CD4-positive, CD25-positive, alpha-beta regulatory T cell (primary cell): ENCODE results near the gene TNS1. TPM values are rescaled to one million over a fixed set of nuclear protein-coding genes. Genes with fewer than 3 reads are reported as not detected.

Source experiments
- ATAC-seq, 2 donors: fragments of 150-1000 bp; cut with Tn5 transposase; one replicate each; pipeline ENCODE4 v1.10.0; 2021; ENCODE audit warnings: low read depth in 2 of 2, moderate number of reproducible peaks in 2 of 2, moderate library complexity in 1 of 2
- DNase-seq, 3 donors: peaks; one replicate each; pipeline versions ENCODE4 v3.0.0 to v3.0.0-alpha.2; 2012 to 2022; ENCODE audit warnings: mixed read lengths in 1 of 3
- H3K27ac ChIP-seq: one replicate; pipeline ENCODE4 v1.7.0; 2013; ENCODE audit warnings: mild to moderate bottlenecking, low read length; ENCODE audit not compliant: insufficient read depth, poor library complexity, severe bottlenecking
- H3K27me3 ChIP-seq: one replicate; pipeline ENCODE4 v1.7.0; 2013; ENCODE audit warnings: low read length; ENCODE audit not compliant: control insufficient read depth, insufficient read depth
- H3K36me3 ChIP-seq: one replicate; pipeline ENCODE4 v1.7.0; 2013; ENCODE audit warnings: mild to moderate bottlenecking, low read length, moderate library complexity; ENCODE audit not compliant: control insufficient read depth, insufficient read depth
- H3K4me1 ChIP-seq: 2 replicates; pipeline ENCODE4 v1.7.0; 2013; ENCODE audit warnings: mild to moderate bottlenecking, low read length; ENCODE audit not compliant: insufficient read depth, control insufficient read depth, poor library complexity, severe bottlenecking
- H3K4me3 ChIP-seq: one replicate; pipeline ENCODE4 v1.7.0; 2013; ENCODE audit warnings: low read depth, mild to moderate bottlenecking, low read length, moderate library complexity
- H3K9me3 ChIP-seq, 2 experiments: 1 replicate in 1 of 2; 2 replicates in 1 of 2; pipeline ENCODE4 v1.7.0; 2013; ENCODE audit warnings: low read length in 2 of 2, mild to moderate bottlenecking in 1 of 2, moderate library complexity in 1 of 2; ENCODE audit not compliant: control insufficient read depth in 2 of 2
- H3K27ac Mint-ChIP-seq, 3 donors: one replicate each; pipeline ENCODE4 v1.8.0; 2020 to 2022; ENCODE audit warnings: mild to moderate bottlenecking in 3 of 3, mixed read lengths in 3 of 3, moderate library complexity in 2 of 3
- H3K27me3 Mint-ChIP-seq: one replicate; pipeline ENCODE4 v1.8.0; 2022; ENCODE audit warnings: mild to moderate bottlenecking, mixed read lengths
- H3K36me3 Mint-ChIP-seq: one replicate; pipeline ENCODE4 v1.8.0; 2020; ENCODE audit warnings: mixed read lengths
- H3K4me1 Mint-ChIP-seq, 4 donors: one replicate each; pipeline ENCODE4 v1.8.0; 2020 to 2022; ENCODE audit warnings: mixed read lengths in 4 of 4, mild to moderate bottlenecking in 1 of 4
- H3K4me3 Mint-ChIP-seq, 4 donors: one replicate each; pipeline ENCODE4 v1.8.0; 2020 to 2022; ENCODE audit warnings: mild to moderate bottlenecking in 4 of 4, mixed read lengths in 4 of 4, moderate library complexity in 3 of 4
- H3K9me3 Mint-ChIP-seq, 7 donors: one replicate each; pipeline ENCODE4 v1.8.0; 2020 to 2022; ENCODE audit warnings: mixed read lengths in 7 of 7, mild to moderate bottlenecking in 3 of 7, moderate library complexity in 2 of 7
- polyA plus RNA-seq, 4 donors: library from polyadenylated mRNA; unstranded; fragments of 300-500 nt; fragmentation: Illumina TruSeq; gene quantifications; one replicate each; pipeline ENCODE4 v1.2.3, GENCODE V29; 2021
- total RNA-seq: library from RNA; stranded (reverse); gene quantifications from one replicate; pipeline ENCODE4 v1.2.3, GENCODE V29; 2022

Gene TNS1
- total and polyA plus RNA-seq, 5 donors from 2014 or later: 0.49 TPM; not detected in 4

DNA sequence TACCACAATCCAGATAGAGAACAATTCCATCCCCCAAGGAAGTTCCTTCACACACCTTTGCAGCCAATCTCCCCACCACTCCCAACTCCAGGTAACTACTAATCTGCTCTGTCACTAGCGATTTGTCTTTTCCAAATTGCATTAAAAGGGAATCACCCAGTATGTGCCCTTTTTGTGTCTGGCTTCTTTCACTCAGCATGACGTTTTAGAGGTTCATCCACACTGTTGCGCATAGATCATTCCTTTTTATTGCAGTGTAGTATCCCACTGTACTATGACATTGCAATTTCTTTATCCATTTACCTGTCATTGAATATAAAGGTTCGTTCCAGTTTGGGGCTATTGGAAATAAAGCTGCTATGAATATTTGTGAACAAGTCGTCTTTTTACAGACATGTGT is 31.6 kb downstream of the TNS1 start:
- Histone ChIP-seq H3K27ac (no peak overlapping the region), H3K27me3 (peaks cover 4% of the 10 kb centered on the region), H3K36me3 (no peaks in the 10 kb centered on the region), H3K4me3 (no peak overlapping the region), H3K9me3 (no peaks in the 10 kb centered on the region), H3K4me1 (no peaks in the 10 kb centered on the region)
- no peaks in the 10 kb centered on the region for H3K4me1 Mint-ChIP-seq
- no peak for ATAC-seq
- no peaks in the 10 kb centered on the region for H3K36me3 Mint-ChIP-seq
- no peak overlapping the region for H3K27ac Mint-ChIP-seq
- H3K9me3 Mint-ChIP-seq: peaks cover 0 to 3% (median 0%) of the 10 kb centered on the region in 7 donors
- H3K27me3 Mint-ChIP-seq: peaks cover 16% of the 10 kb centered on the region
- H3K4me3 Mint-ChIP-seq: no peak overlapping the region
- DNase-seq: no peak

DNA sequence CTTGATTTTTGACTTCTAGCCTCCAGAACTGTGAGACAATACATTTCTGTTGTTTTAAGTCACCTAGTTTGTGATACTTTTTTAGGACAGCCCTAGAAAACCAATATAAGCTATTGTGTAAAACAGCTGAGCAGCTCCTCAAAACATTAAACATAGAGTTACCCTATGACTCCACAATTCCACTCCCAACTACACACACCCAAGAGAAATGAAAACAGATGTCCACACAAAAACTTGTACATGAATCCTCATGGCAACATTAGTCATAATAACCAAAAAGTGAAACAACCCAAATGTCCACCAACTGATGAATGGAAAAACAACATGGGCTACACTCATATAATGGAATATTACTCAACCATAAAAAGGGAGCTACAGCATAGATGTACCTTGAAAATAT is 32.6 kb downstream of the TNS1 start:
- Mint-ChIP-seq H3K4me3 (no peak overlapping the region), H3K9me3 (peaks cover 0 to 3% (median 0%) of the 10 kb centered on the region in 7 donors), H3K36me3 (no peaks in the 10 kb centered on the region), H3K4me1 (peaks cover 0 to 2% (median 0%) of the 10 kb centered on the region in 4 donors), H3K27me3 (peaks cover 16% of the 10 kb centered on the region), H3K27ac (no peak overlapping the region)
- no peak for DNase-seq
- Histone ChIP-seq H3K36me3 (no peaks in the 10 kb centered on the region), H3K4me1 (no peaks in the 10 kb centered on the region), H3K4me3 (no peak overlapping the region), H3K27ac (no peak overlapping the region), H3K27me3 (peaks cover 4% of the 10 kb centered on the region), H3K9me3 (no peaks in the 10 kb centered on the region)
- ATAC-seq: no peak

DNA sequence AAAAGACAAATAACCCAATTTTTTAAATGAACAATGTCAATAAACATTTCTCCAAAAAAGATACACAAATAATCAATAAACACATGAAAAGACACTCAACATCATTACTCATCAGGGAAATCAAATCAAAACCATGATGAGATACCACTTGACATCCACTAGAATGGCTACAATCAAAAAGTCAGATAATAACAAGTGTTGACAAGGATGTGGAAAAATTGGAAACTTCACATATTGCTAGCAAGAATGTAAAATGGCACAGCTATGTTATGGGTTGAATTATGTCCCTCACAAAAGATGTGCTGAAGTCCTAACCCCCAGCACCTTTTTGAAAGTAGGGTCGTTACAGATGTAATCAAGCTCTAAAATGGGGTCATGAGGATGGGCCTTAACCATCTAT is 33.2 kb downstream of the TNS1 start:
- H3K4me1 Mint-ChIP-seq: peaks cover 0 to 2% (median 0%) of the 10 kb centered on the region in 4 donors
- DNase-seq: no peak
- H3K36me3 Mint-ChIP-seq: no peaks in the 10 kb centered on the region
- Histone ChIP-seq H3K27me3 (peaks cover 4% of the 10 kb centered on the region), H3K36me3 (no peaks in the 10 kb centered on the region), H3K9me3 (no peaks in the 10 kb centered on the region), H3K4me3 (no peak overlapping the region), H3K27ac (no peak overlapping the region), H3K4me1 (no peaks in the 10 kb centered on the region)
- no peak overlapping the region for H3K27ac Mint-ChIP-seq
- H3K9me3 Mint-ChIP-seq: peaks cover 0 to 3% (median 0%) of the 10 kb centered on the region in 7 donors
- ATAC-seq: no peak
- no peak overlapping the region for H3K4me3 Mint-ChIP-seq
- H3K27me3 Mint-ChIP-seq: peaks cover 16% of the 10 kb centered on the region

DNA sequence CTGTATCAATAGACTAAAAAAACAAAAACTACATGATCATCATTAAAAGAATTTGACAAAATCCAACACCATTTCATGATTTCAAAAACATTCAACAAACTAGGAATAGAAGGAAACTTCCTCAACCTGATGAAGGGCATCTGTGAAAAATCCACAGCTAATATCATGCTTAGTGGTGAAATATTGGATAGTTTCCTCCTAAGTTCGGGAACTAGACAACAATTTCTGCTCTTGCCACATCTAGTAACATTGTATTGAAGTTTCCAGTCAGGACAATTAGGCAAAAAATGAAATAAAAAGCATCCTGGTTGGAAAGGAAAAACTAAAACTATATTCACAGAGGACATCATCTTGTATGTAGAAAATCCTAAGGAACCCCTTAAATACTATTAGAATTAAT is 34.8 kb downstream of the TNS1 start:
- ATAC-seq: no peak
- H3K4me3 ChIP-seq: no peak overlapping the region

DNA sequence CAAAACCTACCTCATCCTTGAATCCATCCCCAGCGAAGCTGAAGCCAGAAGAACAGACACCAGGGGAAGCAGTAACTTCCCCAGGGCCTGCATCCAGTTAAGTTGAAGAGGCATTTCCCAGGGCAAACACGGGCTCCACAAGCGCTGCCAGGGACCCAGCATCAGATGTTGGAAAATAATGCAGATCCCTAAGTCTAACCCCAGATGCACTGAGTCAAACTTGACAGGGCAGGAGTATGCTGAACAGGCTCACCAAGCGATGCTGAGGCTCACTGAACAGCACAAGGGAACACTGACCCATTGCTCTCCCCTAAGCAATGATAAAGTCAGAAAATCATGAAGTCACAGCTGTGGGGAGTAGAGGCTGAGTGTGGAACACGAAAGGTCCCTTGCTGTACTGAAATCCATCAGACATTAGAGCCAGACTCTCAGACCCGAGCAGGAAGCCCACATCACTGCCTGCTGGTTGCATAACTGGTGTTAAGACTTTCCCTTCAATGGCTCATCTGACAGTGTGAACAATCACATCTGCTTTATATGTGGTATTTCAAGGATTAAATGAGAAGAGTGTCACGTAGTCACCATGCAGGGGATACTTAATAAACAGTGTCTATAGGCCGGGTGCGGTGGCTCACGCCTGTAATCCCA is 36.2 kb downstream of the TNS1 start:
- ATAC-seq: no peak
- Mint-ChIP-seq H3K36me3 (no peaks in the 10 kb centered on the region), H3K9me3 (peaks cover 0 to 3% (median 0%) of the 10 kb centered on the region in 7 donors)

More for the DNA sequence above, 34.8 kb downstream of the TNS1 start:
- Mint-ChIP-seq H3K4me1 (peaks cover 0 to 2% (median 0%) of the 10 kb centered on the region in 4 donors), H3K27ac (no peak overlapping the region), H3K27me3 (peaks cover 12% of the 10 kb centered on the region), H3K9me3 (peaks cover 0 to 3% (median 0%) of the 10 kb centered on the region in 7 donors), H3K4me3 (no peak overlapping the region), H3K36me3 (no peaks in the 10 kb centered on the region)
- H3K4me1 ChIP-seq: no peaks in the 10 kb centered on the region
- no peaks in the 10 kb centered on the region for H3K36me3 ChIP-seq
- no peak overlapping the region for H3K27ac ChIP-seq
- no peak for DNase-seq
- H3K9me3 ChIP-seq: no peaks in the 10 kb centered on the region
- peaks cover 4% of the 10 kb centered on the region for H3K27me3 ChIP-seq

DNA sequence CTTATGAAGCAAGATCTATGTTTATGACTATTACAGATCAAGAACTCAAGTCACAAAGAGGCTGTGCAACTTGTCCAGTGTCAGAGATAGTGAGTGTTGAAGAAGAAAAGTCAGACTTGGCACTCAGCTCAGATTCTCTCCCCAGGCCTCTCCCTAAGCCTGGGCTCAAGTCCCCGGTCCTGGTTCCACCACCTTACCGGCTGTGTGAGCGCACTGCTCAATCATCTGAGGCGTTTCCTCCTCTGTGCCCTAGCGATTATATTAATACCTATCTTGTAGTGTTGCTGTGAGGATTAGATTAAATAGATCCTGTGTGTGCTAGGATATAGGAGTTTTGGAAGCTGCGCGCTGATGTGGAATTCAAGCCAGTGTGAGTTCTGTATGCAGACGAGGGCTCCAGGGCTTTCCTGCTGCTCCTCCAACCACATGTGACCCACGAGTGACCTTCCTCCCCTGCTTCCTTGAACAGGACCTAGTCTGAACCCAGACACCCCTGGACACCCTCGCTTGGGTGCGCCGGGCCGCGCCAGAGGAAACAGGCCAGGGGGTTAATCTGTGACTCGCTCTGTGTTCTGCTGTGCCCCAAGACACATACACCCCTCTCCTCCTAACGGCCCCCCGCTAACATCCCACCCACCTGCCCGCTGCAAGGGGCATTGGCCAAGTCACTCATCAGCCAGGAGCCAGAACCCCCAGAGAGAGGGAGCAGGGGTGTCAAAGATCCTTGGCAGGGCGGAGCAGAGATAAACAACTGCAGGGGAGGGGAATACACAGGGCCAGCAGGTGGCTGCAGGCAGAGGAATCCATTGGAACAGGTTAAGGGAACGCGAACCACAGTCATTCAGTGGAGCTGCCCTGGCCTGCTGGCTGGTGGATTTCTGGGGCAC is 38.3 kb downstream of the TNS1 start:
- Mint-ChIP-seq H3K36me3 (no peaks in the 10 kb centered on the region), H3K9me3 (peaks cover 0 to 2% (median 0%) of the 10 kb centered on the region in 7 donors), H3K4me3 (no peak overlapping the region), H3K27ac (no peak overlapping the region), H3K4me1 (peaks cover 0 to 2% (median 0%) of the 10 kb centered on the region in 4 donors), H3K27me3 (peaks cover 8% of the 10 kb centered on the region)
- DNase-seq (no peak), ATAC-seq (no peak)
- Histone ChIP-seq H3K4me3 (no peak overlapping the region), H3K27ac (no peak overlapping the region), H3K27me3 (peaks cover 2% of the 10 kb centered on the region), H3K4me1 (no peaks in the 10 kb centered on the region), H3K9me3 (no peaks in the 10 kb centered on the region), H3K36me3 (no peaks in the 10 kb centered on the region)

More for the DNA sequence above, 36.2 kb downstream of the TNS1 start:
- H3K4me3 ChIP-seq: no peak overlapping the region
- H3K27ac ChIP-seq: no peak overlapping the region
- H3K9me3 ChIP-seq: no peaks in the 10 kb centered on the region
- no peak for DNase-seq
- Mint-ChIP-seq H3K4me1 (peaks cover 0 to 2% (median 0%) of the 10 kb centered on the region in 4 donors), H3K4me3 (no peak overlapping the region), H3K27ac (no peak overlapping the region), H3K27me3 (peaks cover 12% of the 10 kb centered on the region)
- H3K36me3 ChIP-seq: no peaks in the 10 kb centered on the region
- no peaks in the 10 kb centered on the region for H3K4me1 ChIP-seq
- peaks cover 4% of the 10 kb centered on the region for H3K27me3 ChIP-seq

DNA sequence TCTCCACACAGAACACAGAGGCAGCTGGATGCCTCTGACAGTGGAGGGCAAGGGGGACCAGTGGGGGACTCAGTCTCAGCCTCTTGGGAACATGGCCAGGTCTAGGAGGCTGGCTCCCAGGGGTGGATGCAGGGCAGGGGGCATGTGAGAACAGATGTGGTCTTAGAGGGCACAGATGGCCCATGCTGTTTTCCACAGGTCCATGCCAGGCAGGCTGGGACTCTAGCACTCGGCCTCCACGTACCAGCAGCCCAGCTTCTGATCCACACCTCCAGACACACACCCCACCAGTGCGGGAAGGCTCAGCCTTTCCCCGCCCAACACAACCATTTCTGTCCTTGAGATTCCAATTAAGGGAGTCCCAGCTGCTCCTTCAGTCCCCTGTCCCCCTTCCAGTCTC is 42.4 kb downstream of the TNS1 start:
- H3K27me3 Mint-ChIP-seq: no peaks in the 10 kb centered on the region
- H3K9me3 ChIP-seq: no peaks in the 10 kb centered on the region
- no peaks in the 10 kb centered on the region for H3K4me1 ChIP-seq
- ATAC-seq (no peak), DNase-seq (no peak)
- H3K4me1 Mint-ChIP-seq: no peaks in the 10 kb centered on the region
- H3K36me3 Mint-ChIP-seq: no peaks in the 10 kb centered on the region
- no peak overlapping the region for H3K27ac ChIP-seq
- no peak overlapping the region for H3K4me3 ChIP-seq
- H3K4me3 Mint-ChIP-seq: no peak overlapping the region
- no peak overlapping the region for H3K27ac Mint-ChIP-seq
- no peaks in the 10 kb centered on the region for H3K36me3 ChIP-seq
- H3K27me3 ChIP-seq: no peaks in the 10 kb centered on the region
- peaks cover 0 to 1% (median 0%) of the 10 kb centered on the region in 7 donors for H3K9me3 Mint-ChIP-seq
